GM21737 (cell line): ENCODE results near the gene NRCAM.

Source experiments
- ATAC-seq: cut with Tn5 transposase; IDR thresholded peaks from one replicate; pipeline ENCODE4 v1.9.1; 2021; ENCODE audit warnings: mild to moderate bottlenecking, moderate library complexity; ENCODE audit not compliant: unreplicated experiment

NRCAM gene

GRCh38 chr7:108103558-108104298 lies 352.5 kb downstream of the NRCAM start:
- no peak for ATAC-seq

GRCh38 chr7:108102671-108103312 lies 353.4 kb downstream of the NRCAM start:
- no peak for ATAC-seq

GRCh38 chr7:108101759-108102158 lies 354.5 kb downstream of the NRCAM start:
- no peak for ATAC-seq

- ATAC-seq = no peak
These were observed 356.5 kb downstream of the NRCAM start for GRCh38 chr7:108099713-108100112.

- ATAC-seq = no peak
These were observed 358.5 kb downstream of the NRCAM start for GRCh38 chr7:108097703-108098102.
